NCI-H69 (cell line): ENCODE results near the gene UBE2Q2.
"Not testable (repeated sequence)": the region's sequence is repeated elsewhere in the genome, so short reads cannot be mapped to it uniquely, and the experiment has no call there.

Experiments
- DNase-seq: peaks from one replicate; lab custom pipeline; 2025; lab: John Stamatoyannopoulos, UW

UBE2Q2 gene

DNA sequence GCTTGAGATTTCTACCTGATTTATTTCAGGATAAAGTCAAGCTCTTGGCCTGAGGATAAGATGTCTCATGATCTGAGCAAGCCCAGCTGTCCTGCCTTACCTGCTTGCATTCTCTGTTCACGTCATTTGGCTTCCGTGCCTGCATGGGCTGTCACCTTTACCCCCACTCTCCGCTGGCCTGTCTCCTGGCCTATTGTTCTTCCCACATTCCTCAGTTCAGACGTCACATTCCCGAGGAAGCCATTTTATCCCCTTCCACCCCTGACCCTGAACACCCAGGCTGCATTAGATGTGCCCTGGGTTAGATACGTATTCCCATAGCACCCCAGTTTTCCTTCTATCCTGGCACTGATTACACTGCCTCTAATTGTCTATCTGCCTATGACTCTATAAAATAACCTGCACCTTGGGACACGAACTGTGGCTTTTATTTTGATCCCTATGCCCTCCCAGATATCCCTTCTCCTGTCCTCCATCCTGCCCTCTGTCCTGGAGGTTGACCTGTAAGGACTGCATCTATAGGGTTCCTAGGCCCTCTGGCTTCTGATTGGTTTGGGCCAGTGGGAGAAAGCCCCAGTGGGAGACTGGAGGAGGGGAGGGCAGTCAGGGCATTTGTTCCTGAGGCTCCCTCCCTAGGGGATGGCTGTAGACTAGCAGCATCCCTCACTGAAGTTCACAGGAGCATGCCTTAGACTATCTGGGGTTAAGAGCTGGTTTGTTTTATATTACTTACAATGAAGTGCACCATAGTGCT lies 19.2 kb upstream of the UBE2Q2 start:
- DNase-seq, result no peak

DNA sequence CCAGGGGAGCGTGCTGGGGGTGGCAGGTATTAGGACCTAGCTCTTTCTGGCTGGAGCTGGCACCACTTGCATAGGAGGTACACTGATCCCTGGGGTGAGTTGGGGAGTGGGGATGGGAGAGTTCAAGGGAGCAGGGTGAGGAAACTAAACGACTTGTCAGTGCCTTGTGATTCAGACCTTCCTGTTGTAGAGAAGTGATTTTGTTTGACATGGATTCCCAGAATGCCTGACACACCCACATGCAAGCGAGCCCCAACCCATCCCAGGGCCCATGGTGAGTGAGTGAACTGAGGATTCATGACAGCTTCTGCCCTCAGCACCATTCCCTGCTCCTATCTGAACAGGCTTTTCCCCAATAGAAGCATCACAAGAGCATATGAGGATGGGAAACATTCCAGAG lies 15.6 kb upstream of the UBE2Q2 start:
- DNase-seq, result no peak

DNA sequence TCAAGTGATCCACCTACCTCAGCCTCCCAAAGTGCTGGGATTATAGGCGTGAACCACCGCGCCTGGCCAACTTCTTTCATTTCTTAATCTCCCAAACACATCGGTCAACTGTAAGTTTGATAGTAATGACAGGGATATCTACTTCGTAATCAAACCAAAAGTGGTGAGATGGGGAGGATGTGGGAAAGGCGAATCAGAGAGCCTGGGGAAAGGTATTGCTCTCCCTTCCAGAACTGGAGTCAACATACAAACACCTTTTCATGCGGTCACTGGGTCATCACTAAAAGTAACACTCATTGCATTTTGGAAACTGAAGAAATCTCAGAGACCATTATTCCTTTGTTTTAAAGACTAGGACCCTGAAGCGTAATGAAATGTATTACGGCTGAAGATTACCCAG lies 14.8 kb upstream of the UBE2Q2 start:
- DNase-seq, result no peak

DNA sequence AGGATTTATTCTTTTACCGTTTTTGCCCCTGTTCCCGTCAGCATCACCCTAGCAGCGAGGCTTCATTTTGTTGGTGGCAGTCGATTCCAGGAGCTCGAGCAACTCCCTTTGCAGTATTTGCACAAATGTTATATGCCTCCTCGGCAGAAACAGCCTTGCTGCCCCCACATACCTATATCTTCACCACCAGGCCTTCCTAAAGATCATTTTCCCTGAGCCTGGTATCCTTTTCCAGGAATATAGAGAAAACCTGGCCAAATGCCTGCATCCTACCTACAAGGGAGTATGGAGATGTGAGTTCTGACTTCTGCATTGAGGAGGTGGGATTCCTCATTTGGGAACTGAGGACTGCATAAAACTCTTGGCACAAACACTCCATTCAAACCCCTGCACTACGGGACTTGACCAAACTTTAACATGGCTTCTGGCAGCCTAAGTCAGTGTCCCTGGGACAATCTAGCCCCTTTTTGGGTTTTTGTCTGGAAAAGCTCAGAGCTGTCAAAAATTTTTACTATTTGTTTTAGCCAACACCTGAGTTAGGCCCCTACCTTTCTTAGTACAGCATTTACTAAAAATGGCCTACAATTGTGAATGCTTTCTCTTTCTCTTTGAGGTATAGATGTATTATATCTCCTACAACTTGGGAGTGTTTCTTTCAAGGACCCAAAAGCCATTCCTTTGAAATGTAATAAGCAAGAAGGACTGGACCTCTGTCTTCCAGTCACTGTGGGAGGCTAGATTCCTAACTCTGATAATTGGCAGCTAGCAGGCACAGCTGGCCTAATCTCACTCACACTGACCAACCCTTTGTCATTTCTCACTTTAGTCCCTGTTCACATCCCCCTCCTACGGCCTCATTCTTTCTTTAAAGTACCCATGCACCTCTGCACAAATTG lies 12.1 kb upstream of the UBE2Q2 start:
- no peak for DNase-seq

DNA sequence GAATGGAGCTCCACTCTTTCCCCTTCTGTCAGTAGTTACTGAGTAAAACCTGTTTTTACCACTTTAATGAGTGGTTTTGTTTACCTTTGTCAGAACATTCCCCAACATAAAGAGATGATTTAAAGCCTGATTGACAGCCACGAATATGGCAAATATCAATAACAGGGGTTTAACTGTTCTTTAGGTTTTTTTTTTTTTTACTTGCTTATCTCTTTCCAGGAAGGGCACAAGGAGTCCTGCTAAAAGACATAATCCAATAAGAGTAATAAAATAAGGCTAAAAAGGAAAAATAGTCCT lies 11.5 kb upstream of the UBE2Q2 start:
- DNase-seq, result no peak

DNA sequence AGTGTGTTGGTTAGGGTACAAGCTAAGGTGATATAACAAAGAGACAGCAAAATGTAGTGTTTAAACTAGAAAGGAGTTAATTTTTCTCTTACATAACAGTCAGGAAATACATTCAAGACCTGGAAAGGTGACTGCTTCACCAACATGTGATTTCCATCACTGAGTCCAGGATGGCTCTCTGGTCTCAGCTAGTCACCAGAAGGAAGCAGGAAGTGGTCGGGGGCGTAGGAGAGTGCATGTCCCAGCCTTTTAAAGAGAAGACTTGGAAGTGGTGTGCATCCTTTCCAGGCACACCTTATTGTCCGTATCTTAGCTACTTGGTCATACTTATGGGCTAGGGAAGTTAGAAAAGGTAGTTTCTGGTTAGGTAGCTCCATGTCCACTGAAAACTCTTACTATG lies 11.1 kb upstream of the UBE2Q2 start:
- no peak for DNase-seq

DNA sequence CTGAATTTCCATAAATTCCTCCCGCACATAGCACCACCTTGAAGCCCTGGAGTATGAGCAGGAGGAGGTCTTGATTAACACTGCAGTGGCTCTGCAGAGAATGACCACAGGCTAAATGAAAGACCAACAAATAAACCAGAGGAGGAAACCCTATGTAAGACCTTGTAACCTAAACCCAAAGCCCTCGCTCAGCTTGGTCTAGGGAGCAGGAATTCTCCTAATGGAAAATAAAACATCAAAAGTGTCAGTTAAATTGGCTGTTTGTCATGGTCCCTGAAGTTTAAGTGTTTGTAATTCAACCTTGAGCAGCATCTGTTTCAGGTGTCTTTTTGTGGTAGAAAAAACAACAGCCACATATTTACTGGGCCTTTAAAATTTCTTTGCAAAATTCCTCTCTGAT lies 9.2 kb upstream of the UBE2Q2 start:
- DNase-seq, result no peak

DNA sequence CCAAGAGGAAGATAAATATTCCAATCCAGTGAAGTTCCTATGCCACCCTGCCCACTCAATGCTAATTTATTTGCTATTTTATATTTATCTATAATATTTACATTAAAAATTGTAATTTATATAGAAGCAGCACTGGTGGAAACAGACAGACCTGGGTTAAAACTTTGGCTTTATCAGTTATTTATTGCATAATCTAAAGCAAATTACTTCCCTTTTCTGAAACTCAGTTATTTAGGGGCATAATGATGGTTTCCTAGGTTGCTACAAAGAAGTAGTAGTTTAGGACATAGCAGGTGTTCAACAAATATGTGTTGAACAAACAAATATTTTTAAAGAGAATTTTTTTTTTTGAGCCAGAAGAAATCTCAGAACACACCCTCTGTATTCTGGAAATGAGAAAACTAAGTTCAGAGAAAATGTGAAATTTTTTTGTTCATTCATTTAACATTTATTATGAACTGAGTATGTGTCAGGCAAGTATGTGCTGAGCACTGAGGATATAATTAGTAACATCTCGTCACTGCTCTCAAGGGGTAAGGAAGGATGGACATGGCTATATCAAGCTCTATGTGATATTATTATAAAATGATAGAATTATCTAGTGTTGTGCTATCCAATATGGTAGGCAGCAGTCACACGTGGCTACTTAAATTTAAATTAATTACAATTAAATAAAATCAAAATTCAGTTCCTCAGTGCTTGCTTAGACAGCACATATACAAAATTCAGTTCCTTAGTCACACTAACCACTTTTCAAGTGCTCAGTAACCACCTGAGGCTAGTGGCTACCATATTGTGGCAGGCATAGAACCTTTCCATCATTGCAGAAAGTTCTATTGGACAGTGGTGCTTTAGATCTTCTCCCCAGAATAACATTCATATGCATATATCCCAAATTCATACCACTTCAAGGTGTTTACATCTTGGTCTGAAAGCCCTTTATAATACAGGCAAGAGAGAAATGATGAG lies 7.0 kb upstream of the UBE2Q2 start:
- DNase-seq, result no peak

DNA sequence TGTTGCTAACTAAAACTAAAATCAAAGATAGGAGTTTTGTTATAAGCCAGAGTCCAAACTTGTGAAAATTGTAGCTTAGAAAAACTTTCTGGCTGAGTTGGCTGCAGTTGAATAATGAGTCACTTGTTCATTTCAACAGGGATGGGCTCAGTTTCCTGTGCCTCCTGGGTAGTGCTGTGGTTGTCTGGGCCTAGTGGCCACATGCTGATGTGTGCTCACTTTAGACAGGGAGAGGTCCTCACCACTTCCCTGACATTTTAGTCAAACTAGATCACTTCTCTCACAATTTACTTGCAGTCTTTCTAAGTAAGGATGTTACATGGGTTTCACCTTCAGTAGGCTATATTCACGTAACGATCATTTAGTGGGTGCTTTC lies 6.3 kb upstream of the UBE2Q2 start:
- no peak for DNase-seq

DNA sequence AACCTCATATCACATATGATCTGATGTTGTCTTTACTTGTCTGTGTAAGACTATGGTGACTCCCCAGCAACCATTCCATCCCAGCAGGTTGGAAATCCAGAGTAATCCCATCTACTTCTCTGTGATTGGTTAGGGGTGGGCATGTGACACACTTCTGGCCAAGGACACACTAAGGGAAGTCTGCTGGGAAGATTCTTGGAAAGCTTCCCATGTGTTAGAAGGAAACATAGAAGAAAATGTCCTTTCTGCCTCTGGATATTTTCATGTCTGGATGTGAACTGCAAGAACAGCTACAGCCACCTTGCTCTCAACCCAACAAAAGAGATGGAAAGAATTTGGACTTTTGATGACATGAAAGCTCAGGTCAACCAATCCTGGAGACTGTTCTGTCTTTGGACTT lies 2.6 kb upstream of the UBE2Q2 start:
- no peak for DNase-seq

DNA sequence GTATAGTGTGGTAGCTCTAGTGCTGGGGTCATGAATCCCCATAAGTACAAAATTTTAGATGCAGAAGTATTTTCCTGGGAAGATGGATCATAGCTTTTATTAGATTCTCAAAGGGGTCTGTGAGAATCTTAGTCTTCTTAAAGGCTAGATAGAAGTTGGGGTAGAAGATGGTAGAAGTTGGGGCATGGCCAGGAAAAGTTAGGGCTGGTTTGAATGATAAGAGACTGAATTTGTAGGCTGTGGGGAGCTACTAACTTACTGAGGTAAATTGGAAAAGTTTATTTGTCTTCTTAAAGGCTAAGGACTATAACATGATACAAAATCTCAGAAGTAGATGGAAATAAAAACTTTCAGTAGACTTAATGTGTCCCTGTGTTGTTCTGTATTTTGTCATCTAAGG lies 1.6 kb upstream of the UBE2Q2 start:
- DNase-seq, result no peak

DNA sequence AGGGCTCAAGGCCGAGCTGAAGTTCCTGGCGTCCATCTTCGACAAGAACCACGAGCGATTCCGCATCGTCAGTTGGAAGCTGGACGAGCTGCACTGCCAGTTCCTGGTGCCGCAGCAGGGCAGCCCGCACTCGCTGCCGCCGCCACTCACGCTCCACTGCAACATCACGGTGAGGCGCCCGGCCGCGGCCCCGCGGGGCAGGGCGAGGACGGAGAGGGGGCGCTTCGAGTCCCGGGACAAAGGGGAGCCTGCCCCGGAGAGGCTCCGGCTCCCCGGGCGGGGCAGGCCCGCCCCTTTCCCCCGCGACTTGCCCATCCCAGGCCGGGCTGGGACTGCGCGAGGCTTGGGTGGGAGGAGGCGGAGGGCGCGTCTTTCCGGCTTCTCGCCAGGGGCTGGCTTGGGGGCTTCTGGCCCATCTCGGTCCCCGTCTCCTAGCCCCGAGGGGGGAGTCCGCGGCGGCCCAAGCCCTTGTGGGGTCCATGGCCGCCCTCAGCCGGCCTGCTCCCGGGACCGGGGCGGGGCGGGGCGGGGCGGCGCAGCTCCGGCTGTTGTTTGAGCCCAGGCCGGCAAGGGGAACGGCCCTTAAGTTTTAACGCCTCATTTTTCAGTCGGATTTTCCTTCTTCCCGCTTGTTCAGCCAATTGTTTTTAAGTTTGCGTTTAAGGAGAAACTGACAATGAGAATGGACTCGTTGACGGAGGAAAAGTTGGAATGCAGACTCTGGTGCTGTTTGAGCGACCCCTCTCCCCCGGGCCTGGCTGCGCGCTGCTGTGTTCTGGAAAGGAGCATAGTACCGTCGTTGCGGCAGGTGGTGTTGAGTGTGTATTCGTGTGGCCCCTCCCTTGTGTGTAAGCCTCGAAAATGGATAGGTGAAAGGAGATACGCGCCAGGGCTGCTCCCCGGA lies 683 bp downstream of the UBE2Q2 start:
- peak; percentile 53 for DNase-seq

DNA sequence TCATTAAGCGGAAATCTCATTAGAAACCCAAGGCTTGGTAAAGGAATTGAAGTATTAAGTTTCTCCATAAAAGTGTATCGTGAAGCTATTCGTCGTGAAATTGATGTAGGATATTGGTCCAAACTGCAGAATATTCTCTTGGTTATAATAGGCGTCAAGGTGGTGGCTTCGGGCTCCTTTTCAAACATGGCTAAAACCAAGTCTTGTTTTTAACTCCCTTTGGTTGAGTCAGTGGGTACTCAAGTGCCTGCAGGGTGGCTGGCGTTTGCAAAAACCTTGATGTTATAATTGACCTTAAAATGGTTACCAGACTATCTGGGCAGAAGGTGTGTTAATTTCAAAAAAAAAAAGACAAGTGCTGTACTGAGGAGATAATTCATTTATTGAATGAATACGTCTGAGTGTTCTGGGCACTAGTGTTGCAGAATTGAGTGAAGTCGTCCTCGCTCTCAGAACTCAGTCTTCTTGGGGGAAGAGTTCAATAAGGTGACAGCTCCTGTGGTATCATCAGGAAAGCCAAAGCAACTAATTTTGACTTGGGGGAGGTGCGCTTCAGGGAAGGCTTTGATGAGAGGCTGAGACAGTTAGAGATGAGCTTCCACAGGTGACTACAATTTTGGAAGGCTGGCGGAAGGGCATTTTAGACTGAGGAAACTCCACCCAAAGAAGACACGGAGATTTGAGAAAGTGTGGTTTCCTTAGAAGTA lies 1.5 kb downstream of the UBE2Q2 start:
- DNase-seq, result no peak

DNA sequence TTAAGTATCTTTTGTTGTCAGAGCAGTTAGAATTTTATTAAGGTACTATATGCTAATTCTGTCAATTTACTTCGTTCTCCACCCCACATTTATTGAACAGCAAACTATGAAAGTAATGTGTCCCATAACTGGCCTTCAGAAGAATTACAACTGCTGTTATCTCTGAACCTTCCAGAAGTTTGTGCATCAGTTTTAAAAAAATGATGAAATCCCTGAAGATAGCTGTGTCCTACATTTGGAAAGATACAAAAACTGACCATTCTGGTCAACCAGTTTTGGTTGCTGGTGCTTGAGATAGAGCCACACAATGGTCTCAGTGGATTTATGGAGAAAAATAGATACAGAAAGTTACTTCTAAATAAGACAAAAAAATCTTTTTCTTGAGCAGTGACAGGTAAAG lies 5.9 kb downstream of the UBE2Q2 start:
- DNase-seq, result no peak

DNA sequence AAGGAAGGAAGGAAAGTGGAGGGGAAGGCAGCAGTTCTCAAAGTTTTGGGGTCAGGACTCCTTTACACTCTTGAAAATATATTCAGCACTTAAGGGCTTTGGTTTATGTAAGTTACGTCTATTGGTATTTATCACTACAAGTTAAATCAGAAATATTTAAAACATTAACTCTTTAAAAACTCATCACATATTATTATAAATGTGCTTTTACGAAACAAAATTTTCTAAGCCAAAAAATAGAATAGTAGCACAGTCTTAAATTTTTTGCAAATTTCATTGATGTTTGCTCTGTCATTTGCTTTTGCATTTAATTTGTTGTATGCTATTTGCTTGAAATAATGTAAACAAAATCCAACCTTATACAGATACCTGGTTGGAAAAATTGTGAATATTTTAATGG lies 7.5 kb downstream of the UBE2Q2 start:
- no peak for DNase-seq

DNA sequence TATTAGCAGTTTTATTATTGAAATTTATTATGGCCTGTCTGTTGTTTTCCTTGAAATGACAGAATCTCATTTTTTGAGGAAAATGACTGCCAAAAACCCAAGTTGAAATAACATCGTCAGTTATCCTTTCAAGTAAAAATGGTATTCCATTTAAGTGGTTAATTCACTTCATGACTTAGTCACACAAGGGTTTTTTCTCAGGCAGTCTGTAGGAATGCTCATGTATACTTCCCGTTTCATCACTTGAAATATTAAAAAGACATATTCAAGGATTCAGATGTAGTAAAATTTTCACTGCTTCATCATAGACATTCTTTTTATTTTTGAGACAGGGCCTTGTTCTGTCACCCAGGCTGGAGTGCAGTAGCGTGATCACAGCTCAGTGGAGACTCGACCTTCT lies 8.3 kb downstream of the UBE2Q2 start:
- not testable (repeated sequence) for DNase-seq

DNA sequence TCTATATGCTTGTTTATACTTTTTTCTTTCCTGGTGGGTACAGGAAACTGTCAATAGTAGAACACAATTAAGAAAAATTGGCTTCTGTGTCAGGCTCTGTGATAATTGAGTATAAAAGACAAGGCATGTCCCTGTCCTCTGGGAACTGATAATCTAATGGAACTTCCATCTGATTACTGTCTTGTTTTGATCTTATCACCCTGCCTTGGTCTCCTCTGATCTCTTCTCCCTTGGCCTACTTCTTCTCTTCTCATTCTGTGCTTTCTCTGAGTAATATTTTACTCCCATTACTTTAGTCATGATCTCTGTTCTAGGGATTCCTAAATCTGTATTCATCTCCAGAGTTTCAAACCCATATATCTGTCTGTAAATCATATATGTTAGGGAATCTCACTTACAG lies 14.6 kb downstream of the UBE2Q2 start:
- DNase-seq, result no peak

DNA sequence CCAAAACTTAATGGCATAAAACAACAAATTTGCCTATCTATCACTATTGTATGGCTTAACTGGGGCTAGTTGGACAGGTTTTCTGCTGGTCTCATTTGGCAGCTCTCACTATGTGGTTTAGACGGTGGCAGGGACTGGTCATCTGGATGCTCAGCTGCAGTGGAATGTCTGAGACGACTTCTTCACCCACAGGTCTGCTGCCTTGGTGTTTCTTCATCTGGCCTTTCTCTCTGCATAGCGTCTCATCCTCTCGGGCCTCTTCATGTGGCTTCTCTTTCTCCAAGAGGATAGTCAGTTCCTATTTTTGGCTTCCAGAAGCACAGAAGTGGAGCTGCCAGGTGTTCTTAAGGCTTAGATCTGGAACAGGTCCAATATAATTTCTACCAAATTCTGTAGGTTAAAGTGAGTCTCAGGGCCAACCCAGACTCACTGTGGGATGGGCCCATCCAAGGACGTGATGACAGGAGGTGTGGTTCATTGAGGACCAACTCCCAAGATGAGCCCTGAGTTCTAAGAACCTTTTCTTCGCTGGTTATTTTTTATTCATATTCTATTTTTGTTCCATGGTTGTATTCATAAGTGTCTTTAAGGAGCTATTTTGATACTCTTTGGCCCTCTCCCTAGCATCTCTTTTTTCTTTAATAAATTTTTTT lies 18.6 kb downstream of the UBE2Q2 start:
- DNase-seq, result no peak

DNA sequence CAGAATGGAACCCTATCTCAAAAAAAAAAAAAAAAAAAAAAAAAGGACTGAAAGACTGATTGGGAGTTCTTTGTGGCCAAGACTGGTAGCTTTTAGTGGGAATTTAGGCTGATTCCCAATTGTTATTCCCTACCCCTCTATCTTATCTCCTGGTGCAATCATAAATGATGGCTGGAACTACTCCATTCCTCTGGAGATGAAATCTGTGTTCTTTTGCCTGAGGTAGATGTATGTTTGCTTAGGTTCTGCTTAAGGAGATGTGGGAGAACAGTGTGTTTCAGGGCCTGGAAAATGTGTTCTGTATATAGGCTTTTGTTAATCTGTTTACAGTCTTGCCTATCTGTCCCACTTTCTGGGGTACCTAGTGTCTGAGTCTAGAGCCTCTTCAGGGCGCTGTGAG lies 19.5 kb downstream of the UBE2Q2 start:
- DNase-seq, result no peak
